GM19455 (cell line): Measurements from ENCODE around the gene CLMP.

Source experiments
- ATAC-seq: cut with Tn5 transposase; IDR thresholded peaks from one replicate; pipeline ENCODE4 v1.9.1; 2021; ENCODE audit not compliant: unreplicated experiment

CLMP gene

DNA sequence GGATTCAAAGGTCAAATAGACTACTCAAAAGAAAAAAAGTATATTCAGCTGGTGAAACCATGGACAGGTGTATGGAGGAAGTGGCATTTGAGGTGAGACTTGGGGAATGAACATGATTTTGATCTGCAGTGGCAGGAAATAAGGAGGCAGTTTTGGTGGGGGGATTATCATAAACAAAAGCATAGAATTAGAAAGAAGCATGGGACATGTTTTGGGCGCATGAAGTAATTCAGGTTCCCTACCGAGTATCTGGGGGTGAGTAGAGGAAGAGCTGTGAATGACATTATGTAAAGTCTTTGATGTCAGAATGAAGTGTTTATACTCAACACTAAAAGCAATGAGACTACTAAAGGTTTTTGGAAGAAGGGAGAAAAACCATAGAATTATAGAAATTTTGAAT, 3.1 kb downstream of the CLMP start:
- no peak for ATAC-seq

DNA sequence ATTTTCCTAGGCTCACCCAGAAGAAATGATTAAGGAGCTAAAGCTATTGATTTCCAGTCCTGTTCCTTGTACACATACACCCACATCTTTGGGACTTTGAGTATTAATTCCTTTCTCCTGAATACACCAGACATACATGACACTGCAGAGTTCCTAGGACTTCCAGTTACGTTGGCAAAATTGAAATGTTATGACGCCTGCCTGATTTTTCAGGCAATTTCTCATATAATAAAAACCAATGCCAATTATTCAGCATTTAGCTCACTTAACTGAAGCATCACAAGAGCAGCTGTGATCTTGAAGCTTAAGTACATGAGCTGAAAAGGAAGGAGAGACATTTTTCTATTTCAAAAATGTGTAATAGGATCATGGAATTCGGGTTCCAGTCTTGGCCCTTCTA, 4.5 kb downstream of the CLMP start:
- ATAC-seq = no peak

DNA sequence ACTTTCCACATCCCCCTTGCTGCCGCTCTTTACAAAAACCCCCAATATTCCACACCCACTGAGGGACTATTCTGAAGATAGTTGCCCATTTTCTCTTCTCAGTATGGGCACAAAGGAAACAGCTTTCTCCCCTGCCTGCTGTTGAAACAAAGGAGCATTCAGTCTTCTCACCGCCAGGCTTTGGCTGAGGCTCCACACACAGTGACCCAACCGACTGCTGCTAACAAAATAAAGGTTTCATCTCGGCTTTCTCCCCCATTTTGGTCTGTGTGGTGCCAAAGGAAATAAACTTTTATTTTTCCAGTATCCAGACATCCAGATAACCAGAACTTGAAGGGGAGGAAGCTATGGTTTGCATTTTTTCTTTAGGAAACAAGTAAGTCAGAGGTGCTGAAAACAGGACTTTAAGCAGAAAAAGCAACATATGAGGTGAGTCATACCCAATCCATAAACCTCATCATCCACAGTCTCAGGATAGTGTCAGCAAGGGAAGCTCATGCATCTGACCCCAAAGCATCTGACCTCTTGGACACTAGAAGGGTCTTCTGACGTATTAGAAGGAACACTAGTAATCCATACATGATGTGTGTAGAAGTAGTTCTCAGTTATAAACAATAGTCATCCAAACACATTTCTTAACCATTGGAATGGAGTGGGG, 6.4 kb downstream of the CLMP start:
- ATAC-seq = no peak

DNA sequence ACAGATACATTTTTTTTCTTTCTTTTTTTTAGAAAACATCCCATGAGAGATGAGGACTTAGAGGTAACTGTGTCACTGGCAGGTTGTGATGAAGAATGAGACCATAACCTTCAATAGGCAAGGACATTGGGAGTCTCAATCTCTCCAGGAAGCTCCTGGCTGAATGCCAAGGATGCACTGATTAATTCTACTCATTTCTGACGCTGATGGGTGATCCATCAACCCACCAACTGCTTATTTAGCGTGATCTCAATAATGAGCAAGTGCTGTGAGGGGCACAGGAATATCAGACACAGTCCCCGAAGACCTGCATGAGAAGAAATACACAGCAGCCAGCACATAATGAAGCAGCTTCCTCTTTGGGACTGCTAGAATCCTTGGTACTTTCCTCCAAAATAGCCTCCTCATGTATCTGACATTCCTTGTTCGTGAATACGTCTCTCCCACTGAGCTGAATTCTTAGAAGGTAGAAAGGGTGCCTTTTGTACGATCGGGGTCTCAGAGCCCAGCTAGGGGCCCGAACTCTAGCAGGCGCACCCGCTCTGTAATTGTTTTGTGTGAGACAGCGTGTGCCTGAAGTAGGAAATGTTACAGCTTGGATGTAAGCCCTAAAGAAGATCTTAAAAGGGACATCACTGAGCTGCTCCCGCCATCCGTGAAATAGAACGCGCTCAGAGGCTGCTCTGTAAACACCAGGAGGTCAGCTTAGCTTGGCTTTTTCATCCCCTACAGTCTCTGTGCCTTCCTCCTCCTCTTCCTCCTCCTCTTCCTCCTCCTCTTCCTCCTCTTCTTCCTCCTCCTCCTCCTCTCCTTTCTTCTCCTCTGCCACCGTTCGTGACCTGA, 7.2 kb downstream of the CLMP start:
- ATAC-seq = no peak

DNA sequence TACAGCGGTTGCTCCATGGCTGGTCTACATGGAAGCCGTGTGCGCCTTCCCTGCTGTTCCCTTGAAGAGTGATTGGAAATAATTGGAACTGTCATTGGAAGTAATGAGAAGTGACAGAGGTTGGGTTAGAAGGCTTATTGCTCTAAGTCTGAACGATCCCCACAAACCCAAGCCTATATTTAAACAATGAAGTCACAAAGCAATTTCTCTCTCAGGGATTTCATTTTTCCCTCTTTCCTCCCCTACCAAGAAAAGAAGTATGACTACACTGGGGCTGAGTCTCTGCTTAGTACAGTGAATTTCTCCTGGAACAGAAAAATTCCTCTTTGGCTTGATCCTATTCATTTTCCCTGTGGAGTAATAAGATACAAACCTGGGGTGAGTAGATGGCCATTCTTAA, 7.8 kb downstream of the CLMP start:
- ATAC-seq = no peak

DNA sequence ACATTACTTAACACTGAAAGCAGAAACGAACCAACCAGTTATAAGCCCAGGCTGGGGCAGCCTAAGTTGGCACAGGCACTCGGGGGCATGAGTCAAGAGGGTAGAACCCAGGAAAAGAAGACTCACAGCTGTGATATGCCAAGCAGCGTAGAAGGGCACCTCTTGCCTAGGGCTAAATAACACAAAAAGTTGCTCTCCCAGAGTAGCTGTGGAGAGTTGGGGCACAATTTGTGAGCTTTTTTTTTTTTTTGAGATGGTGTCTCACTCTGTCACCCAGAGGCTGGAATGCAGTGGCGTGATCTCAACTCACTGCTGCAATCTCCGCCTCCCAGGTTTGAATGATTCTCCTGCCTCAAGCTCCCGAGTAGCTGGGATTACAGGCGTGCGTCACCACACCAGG, 8.8 kb downstream of the CLMP start:
- no peak for ATAC-seq

DNA sequence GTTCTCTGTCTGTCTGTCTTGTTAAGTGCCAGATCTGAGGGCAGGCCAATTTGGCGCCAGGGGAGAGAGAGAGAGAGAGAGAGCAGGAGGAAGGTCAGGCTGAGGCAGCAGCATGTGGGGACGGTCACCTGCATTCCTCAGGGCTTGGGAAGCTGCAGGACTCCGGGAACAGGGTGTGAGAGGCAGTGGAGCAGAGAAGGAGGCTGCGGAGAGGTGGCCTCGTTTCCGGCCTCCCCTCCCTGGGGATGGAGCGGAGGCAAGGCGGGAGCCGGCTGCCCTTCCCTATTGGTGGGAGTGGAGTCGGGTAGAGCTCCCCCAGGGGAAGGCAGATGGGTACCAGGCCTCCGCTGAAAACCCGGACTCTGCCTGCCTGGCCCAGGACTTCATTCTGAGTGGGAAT, 9.7 kb downstream of the CLMP start:
- ATAC-seq = no peak

DNA sequence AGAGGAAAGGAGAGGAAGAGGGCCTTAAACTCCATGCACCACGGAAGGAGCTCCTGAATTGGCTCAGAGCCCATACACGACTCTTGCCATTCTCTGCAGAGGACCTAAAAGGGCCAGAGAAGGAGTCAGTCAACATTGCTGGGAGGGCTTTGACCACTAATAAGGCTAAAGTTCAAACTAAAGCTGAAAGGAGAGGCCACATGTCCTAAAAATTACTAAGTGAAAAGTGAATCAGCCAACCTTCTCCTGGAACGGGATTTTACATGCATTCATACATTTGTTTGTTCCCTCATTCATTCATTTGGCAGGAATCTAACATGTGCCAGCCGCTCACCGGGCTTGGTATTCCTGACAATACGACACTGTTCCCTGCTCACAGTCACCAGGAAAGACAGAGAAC, 10.5 kb downstream of the CLMP start:
- no peak for ATAC-seq

DNA sequence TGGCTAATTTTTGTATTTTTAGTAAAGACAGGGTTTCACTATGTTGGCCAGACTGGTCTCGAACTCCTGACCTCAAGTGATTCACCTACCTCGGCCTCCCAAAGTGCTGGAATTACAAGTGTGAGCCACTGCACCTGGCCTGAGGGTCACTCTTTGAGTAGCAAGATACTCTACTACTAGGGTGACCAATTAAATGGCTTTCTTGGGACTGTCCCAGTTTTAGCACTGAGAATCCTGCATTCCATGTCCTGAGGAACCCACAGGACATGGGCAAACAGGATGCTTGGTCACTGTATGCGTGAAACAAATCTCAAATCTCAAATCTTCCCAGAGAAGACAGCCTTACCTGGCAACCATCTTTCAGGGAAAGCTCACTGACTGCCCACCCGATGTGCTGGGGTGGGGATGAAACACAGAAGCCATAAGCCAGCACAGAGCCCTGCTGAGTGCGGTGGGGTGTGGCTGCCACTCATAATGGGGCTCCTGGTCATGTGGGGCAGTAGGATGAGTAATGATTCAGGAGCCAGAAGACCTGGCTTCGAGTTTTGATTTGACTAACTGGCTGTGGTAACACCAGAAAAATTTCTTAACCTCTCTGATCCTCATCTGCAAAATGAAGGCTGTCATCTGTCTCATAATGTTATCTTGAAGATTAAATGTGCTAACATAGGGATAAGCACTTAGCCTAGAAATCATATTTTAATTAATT, 11.5 kb downstream of the CLMP start:
- ATAC-seq = no peak

DNA sequence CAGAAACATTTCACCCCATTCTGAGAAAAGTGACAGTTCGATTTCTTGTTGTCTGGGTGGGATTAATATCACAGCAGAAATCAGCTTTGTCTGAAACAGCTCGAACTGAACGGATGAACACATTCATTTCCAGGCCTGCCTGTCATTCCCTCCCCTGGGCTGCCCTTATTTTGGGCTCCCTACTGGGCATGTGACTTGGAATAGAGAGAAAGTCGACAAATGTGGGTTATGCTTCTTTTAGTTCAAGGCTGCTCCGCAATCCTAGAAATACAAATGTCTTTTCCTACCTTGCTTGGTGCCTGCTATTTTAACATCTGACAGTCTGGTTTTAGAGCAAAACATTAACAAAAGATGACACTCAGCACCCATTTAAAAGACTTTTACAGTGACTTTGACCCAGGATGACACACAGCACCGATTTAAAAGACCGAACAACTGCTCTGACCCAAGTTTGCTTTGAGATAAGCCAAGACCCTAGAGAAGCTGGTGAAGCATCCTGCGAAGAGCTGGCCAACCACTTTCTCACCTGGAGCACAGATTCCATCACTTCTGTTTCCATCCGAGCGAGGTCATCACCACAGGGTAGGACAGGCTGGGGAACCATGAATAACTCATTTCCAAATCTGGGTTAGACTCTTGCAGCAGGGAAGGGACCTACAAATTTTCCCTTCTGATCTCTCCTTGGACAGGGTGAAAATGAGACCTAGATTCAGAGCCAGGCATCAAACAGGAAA, 13.1 kb downstream of the CLMP start:
- ATAC-seq = no peak

DNA sequence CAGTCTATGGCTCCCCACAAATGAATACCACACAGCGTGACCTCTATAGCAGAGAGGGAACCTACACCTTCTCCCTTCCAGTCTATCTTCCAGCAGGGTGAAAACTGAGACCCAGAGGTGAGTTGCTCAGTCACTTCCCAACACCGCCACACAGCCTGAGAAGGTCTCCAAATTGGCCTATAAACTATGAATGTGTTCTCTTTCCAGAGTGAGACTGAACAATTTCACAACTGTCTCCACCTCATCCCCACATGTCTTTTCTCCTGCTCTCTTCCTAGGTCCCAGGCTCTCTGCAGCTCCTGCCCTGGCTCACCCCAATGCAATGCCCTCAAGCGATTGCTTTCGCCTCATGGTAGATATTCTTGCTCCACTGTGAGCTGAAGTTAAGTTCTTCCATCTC, 14.0 kb downstream of the CLMP start:
- no peak for ATAC-seq

DNA sequence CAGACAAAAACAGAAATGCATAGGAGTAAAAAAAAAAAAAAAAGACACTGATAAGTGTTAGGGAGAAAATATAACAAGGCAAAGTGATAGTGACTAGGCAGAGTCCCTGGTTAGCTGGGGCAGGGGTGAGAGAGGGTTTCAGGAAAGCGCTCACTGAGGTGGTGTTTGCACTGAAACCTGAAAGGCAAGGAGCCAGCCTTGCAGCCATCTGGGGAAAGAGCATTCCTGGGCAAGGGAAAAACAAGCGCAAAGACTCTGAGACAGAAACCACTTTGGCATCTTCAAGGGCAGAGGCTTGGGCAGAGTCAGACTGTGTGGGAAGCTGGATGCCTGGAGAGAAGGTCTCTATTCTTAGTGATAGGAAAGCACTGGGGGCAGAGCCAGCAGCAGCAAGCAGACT, 14.5 kb downstream of the CLMP start:
- no peak for ATAC-seq

DNA sequence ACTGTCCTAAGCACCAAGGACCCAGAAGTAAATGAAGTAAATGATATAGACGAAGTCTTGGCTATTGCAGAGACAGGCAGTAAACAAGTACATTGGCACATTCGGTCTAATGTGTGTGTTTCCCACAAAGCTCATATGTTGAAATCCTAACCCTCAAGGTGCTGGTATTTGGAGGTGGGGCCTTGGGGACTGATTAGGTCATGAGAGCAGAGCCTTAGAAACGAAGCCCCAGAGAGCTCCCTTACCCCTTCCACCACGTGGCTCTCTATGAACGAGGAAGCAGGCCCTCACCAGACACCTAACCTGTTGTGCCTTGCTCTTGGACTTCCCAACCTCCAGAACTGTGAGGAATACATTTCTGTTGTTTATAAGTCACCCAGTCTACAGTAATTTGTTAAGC, 14.9 kb downstream of the CLMP start:
- ATAC-seq = no peak

DNA sequence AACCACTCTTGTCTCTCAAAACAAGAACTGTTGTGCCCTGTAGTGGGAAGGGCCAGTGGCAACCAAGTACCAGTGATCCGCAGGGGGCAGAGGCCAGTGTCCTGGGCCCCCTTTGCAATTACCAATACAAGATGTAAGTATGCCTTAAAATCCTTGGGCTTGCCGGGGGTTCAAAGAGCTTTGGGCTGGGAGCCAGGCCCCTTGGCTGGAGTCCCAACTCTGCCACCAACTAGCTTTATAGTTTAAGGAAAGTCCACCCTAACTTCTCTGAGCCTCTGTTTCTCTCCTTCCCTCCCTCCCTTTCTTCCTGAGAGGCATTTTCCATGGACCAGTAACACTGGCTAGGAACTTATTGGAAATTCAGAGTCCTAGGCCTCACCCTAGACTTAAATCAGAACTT, 15.5 kb downstream of the CLMP start:
- ATAC-seq = no peak

DNA sequence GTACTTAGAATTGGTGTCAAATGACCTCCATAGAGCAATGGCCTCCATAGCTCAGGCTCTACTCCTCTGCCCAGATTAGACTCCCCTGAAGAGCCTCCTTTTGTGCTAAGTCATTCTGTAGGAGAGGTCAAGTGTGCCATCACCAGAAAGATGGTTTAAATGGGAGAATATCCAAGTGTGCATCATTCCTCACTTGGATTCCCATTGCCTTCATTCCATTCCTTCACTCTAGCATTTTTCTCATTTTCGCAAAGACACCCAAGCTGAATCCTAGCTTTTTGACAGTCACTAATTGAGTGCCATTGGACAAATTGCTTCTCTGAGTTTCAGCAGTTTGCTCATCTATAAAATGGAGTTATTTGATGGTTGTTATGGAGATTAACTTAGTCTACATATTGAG, 16.9 kb downstream of the CLMP start:
- no peak for ATAC-seq

DNA sequence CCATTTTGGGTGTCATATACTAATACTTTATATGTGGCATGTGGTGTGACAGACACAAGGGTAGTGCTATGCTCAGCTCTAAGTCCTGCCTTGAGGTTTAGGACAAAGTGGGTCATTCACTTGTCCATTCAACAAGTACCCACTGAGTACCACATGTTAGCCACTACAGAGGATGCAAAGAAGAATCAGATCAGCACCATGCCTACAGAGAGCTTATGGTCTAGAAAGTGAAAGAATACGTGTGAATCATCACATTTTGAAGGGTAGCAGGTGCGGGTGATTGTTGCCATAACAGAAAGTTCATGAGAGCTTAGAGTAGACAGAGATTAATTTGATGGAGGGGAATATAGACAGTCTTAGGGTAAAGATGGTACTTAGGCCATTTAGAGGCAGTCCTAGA, 18.3 kb downstream of the CLMP start:
- ATAC-seq = no peak

DNA sequence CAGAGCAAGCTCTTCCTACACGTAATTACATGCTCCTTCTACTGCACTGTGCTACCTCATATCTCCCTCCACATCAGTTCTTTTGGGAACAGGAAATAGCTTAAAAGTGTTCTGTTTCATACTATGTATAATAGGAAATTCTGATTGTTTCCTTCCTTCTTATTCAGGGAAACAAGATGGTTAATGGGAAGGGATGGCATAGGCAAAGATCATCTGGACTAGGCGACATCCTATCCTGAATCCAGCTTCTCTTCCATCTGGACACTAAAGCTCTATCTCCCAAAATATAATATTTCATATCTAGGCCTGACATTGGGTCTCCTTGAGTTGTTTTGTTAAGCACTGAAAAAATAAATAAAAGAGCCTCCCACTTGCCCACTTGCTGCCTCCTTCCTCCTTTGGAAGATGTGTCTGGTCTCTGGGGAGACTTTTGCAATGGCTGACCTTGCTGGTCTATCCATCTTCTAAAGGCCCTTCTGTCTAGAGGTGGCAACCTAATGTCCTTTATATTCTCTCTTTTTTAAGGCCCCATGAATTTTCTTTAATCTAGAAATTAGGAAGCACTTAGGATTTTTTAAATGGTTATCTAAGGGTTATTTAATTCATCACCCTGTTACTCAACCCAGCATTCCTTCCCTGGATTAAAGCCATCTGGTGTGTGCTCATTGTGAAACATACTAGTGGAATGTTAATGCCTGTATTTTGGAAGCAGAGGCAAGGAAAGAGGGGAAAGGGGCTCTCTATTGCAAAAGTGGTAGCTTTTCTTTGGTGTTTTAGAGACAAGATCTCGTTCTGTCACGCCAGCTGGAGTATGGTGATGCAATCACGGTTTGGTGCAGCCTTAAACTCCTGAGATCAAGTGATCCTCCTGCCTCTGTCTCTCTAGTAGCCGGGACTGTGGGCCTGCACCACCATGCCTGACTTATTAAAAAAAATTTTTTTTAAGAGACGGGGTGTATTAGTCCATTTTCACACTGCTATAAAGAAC, 20.6 kb downstream of the CLMP start:
- ATAC-seq = no peak

DNA sequence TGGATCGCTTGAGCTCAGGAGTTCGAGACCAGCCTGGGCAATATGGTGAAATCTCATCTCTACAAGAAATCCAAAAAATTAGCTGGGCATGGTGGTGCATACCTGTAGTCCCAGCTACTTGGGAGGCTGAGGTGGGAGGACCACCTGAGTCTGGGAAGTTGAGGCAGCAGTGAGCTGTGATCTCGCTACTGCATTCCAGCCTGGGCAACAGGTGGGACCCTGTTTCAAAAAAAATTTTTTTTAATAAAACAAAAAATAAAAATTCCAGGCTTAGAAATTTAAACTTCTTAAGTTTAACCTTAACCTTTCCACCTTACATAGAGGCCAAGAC, 21.2 kb downstream of the CLMP start:
- ATAC-seq = no peak

DNA sequence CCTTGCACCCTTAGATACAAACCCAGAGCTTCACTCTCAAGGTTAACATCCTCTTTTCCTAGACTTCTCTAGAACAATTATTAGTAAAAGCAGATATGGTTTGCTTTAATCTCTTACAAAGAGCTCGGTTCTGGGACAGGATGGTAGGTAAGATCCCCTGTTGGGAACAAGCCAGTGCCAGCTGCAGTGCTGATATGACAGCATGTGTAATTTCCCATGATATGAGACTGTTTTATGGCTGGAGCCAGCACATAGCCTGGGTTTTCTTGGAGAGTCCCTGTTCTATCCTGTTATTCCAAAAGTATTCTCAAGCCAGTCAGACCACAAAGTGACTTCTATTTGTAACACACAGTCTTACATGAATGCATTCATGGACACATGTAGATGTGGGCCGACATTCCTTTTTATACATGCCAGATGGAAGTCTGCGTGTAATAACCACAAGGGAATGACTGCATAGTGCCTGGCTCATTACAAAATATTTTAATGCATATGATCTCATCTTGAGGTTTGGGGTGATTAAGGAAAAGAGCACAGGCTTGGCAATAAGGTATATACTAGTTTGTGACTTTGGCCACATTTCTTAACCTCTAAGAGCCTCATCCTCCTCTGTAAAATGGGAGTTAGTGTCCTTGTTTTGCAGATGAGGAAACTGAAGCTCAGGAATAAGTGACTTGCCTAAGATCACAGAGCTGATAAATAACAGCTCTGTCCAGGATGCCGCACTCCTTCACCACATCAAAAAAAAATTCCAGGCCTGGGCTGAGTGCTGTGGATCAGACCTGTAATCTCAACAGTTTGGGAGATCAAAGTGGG, 21.8 kb downstream of the CLMP start:
- ATAC-seq = no peak

DNA sequence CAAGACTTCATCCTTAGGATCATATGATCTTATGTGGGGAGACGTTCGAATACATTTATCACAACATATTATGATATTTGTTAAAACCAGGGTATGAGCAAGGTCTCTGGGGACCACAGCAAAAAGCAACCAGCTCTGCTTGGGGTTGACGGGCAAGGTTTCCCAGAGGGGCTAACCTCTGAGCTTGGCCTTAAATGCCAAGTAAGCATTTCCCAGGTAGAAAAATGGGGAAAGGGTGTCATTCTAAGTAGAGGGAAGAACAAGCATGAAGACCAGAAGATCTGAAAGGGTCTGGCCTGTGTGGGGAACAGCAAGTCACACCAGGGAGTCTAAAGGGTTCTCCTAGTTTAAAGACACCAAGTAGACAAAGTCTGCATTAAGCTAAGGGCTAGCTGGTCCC, 24.1 kb downstream of the CLMP start:
- ATAC-seq = no peak
